ENCODE results near the gene DMPK.

Gene DMPK

DNA sequence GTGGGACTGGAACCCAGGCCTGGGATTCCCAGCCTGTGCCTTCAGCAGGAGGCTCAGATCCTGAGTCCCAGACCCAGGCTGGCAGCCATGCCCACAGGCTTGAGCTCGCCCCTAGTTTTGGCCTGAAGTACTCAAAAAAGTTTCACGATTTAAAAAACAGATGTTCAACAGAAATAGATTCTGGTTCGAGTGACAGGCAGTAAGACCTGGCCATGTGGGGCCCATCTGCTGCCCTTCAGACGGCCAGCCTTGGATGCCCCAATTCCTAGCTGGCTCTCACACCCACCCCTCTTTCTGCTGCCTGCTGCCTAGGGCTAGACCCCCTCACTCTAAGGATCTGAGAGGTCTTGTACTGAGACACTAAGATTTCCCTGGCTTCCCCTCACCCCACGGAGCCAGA, 2.8 kb upstream of the DMPK start:
- no peak for DNase-seq

DNA sequence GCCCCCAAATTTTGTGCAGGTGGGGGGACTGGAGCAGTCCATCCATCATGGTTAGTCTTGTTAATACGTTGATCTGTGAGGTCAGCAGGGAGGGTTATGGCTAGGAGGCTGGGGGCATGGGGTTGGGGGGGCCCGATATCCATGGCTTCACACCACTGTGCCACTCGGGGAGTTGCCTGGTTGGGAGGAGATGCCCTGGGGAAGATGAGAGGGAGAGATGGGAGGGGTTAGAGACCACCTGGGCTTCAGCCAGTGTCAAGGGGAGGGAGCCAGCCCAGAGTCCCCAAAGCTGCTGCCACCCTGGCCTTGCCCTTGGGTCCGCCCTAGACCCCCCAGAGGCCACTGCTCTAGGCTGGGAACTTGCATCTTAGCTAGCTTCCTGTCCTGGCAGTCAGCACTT, 1.8 kb upstream of the DMPK start:
- DNase-seq: no peak

DNA sequence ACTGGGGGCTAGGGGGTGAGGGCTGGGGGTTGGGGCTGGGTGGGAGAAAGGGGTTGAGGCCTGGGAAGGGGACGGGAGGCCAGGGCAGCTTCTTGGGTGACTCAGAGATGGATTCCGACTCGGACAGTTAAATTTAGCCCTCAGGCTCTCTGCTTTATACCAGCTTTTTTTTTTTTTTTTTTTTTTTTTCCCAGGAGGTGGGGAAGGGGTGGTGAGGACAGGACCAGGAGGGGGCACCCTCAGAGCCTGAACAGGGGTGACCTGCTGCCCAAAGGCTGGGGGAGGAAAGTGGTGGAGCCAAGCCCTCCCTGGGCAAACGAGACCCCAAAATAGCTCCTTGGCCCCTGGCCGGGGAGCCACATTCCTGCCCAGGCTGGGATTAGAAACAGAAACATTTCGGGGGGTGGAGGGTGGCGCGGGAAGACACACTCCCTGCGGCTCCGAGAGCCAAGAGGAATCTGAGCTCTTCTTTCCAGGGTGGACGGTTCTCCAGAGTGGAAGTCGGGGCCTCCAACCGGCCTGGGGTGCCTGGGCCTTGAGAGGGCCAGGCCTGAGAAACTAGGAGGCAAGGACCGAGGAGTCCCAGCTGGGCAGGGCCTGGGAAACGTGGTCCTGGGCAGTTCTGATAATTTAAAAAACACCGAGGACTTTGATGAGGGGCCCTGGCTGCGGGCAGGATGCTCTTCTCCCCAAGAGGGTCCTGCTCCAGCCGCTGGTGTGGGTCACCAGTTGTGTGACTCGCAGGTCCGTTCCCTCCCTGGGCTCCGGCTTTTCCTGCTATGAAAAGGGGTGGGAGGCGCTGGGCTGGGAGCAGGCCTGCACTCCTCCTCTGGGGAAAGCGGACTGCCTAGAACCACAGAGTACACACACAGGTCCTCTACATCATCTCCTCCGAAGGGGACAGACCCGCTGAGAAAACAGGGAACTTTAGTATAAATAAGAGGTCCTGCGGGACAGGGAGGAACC, 813 bp upstream of the DMPK start:
- DNase-seq: peak; percentile 82

DNA sequence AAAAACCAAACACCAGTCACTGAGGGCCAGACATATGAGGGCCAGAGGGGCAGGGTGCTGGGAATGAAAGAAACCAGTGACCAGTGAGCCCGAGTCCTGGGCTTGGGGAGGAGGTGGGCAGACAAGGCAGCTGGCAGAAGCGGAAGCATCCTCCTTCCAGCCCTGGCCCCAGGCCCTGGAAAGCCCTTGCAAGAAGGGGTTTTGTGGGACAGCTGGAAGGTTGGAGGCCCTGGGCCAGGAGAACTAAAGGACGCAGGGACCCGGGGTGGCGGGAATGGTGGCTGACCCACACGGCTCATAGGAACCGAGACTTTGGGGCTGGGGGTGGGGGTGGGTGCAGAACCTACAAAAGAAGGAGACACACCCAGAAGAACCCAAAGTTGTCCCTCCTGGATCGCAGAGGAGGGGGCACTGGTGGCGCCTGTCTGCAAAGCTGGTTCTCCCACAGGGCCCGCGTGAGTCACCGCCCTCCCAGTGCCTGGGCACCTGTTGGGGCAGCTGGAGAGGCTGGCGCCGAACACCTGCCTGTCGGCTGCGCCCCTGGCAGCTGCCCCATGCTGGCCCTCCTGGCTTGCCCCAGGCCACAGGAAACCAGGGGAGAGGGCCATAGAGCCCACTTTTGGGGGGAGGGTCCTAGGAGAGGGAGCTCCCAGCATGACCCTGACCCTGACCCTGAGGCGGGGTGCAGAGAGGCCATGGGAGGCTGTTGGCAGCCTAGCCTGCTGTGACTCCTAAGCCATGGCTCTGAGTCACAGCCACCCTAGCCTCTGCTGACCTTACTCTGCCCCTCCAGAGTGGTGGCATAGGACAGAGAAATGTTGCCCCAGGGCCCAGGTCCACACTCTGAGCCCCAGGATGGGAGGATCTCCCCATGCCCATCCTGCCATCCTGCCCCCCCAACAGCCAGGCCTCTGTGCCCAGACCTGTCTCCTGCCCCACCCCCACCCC, 802 bp downstream of the DMPK start:
- peak; percentile 15 for DNase-seq

DNA sequence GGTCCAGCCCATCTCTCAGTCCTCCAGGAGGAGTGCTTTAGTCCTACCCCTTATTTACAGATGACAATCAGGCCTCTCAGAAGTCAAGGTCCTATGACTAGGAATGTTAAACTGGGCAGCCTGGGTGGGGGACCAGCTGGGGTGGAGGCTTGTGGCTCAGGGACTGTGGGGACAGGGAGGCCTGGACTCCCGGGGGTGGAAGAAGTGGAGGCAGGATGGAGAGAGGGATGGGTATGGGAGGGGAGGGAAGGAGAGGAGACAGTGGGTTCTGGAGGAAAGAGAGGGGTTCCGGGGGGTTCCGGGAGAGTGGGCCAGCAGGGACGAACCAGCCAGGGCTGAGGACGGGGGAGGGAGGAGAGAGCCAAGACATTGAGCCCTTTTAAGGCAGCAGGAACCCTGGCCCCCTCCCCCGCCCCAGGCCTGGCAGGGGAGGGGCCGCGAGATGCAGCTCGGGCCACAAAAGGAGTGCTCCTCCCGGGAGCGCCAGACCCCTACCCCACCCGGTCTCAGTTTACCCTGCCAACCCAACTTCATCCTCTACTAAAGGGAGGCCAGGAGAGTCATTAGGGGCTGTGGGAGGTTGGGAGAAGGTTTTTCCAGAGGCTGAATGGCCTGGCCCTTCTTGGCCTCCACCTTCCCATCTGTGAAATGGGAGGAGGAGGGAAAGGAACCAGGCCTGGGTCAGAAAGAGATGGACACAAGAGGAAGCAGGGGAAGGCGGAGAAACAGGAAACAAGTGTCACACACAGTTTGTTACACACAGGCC, 1.7 kb downstream of the DMPK start:
- DNase-seq: no peak

DNA sequence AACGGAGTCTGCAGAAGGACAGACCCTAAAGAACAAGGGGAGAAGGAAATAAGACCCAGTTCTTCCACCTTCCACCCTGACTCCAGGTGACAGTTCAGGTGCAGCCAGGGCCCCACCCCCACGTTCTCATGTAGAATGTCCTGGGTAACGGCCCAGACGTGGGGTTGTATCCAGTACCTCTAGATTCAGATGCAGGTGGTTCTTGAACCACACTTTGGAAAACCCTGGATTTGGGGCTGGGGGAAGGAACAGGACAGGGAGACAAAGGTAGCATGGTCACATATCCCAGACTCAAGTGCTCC, 2.2 kb downstream of the DMPK start:
- no peak for DNase-seq

DNA sequence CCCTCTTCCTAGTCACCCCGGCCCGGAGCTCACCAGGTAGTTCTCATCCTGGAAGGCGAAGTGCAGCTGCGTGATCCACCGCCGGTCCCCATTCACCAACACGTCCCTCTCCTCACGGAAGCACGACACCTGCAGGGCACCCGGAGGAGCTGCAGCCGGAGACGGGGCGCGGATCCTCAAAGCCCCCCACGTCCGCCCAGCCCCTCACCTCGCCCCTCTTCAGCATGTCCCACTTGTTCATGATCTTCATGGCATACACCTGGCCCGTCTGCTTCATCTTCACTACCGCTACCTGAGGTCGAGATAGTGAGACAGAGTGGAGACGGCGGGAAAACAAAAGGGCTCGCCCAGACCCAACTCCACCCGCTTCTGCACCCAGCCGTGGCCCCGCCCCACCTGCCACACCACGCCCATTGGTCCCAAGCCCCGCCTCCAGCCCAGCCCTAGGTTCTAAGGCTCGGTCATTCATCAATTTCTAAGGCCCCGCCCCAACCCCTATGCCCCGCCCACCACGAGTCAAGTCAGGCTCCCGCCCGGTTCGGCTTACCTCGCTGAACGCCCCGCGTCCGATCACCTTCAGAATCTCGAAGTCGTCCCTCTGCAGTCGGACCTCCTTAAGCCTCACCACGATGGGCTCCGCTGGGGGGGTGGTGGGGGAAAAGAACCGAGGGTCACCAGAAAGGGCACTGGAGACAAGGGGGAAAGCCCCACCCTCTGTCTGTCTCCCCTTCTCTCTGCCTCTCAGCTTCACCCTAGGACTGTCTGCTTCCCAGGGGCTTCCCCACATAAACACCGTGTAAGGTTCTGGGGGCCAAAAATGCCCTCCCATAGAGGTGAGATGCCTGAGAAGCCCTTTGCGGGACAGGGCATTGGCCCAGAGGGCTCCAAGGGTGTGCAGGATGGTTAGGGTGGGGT, 2.8 kb downstream of the DMPK start:
- DNase-seq: peak; percentile 52

DNA sequence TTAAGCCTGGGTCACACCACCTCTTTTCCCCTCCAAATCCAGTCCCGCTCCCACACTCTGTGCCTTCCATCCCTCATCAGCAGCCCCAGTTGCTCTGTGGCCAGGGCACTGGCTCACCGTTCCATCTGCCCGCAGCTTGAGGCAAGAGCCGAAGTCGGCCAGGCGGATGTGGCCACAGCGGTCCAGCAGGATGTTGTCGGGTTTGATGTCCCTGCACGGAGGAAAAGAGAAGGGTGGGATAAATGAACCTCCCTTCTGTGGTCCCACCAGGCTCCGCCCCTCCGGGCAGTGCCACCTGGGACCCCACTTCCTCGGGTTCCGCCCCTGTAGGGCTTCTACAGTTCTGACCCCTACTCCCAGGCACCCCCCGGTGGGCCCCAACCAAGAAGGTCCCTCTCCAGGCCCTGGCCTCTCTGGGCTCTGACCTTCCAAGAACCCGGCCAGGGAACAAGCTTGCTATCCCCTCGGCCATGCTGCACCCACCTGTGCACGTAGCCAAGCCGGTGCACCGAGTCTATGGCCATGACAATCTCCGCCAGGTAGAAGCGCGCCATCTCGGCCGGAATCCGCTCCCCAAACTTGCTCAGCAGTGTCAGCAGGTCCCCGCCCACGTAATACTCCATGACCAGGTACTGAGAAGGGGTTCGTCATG, 4.2 kb downstream of the DMPK start:
- DNase-seq: no peak

DNA sequence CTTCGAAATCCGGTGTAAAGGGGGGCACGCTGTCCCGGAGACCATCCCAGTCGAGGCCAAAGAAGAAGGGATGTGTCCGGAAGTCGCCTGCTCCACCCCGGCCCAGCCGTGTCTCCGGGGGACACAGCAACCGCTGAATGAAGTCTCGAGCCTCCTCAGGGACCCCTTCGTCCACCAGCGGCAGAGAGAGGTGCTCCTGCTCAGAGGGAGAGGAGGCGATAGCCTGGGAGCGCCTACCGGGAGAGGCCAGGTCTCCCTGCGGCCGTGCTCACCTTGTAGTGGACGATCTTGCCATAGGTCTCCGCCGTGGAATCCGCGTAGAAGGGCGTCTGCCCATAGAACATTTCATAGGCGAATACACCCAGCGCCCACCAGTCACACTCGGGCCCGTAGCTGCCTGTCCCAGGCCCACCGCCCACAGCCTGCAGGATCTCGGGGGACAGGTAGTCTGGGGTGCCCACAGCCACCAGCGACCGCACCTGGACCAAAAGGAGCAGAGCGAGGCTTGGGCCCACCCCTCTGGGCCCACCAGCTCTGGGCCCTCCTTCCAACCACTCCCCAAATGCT, 4.8 kb downstream of the DMPK start:
- DNase-seq: no peak

DNA sequence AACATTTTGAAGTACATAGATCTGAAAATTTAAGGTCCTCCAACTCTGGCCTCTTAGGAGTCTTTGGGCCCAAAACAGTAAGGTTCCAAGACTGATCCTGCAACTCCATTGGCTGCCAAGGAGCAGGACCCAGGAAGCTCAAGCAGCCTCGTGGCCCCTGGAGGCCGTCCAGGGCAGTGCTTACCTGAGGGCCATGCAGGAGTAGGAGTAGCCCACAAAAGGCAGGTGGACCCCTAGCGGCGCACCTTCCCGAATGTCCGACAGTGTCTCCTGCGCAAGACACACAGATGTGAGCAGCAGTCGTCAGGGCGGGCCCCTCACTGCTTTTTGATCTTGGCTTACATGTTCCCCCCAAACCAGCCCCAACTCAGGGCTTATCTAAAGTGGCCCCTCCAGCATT, 7.5 kb downstream of the DMPK start:
- DNase-seq: no peak

DNA sequence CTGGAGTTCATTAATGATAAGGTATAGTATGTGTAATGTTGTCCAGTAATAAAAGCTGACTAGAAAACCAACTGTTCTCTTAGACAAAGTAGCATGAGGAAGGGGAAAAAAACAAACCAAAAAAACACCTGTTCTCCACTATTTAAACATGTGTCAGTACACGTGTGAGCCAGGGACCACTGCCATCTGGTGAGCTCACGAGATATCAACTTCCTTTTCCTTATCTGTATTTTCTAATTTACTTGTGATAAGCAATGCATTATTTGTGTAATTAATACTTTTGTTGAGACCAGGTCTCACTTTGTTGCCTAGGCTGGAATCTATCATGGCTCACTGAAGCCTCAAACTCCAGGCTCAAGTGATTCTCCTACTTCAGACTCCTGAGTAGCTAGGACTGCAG, 8.9 kb downstream of the DMPK start:
- no peak for DNase-seq

DNA sequence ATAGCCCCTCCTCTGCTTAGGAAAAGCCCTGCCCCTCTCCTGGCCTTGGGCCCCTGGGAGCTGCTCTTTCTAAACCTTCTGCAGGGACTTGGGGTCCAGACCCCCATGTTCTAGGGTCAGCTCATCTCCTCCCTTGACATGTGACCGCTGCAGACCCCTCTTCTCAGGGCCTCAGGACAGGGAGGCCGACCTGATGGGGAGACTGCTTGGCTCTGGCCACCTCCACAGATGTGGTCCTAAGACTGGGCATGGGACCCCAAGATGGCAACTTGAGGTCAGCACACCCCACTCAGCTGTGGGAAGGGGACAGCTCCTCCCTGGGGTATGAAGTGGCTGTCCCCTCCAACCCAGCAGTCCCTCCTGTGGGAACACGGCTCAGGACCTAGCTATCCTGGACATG, 9.4 kb downstream of the DMPK start:
- DNase-seq: no peak

DNA sequence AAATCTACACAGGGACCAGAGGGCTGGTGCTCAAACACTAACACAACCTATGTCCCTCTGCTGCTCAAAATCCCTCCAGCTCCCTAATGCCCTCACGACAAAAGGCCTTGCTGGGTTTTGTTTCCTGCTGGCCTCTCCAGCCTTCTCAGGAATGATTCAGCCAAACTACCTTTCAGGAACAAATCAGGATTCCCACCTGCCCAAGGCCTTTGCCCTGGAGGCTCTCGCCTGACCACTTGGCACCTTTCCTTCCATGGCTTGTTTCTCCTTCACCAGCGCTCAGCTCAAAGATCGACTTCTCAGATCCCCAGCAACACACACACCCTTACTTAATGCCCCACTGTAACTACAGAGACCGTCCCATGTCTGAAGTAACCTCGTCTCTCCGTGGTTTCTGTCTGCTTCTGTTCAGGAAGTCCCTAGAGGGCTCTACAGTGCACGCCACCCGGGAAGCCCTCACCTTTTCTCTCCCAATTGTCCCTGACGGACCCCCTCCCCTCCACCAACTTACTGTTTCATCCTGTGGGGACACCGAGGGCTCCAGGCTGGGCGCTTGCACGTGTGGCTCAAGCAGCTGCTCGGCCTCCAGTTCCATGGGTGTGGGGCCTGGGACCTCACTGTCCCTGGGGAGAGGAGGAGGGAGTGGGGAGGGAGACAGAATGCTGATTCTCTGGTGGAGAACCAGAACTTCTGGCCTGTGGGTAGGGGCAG, 10.0 kb downstream of the DMPK start:
- DNase-seq: no peak

DNA sequence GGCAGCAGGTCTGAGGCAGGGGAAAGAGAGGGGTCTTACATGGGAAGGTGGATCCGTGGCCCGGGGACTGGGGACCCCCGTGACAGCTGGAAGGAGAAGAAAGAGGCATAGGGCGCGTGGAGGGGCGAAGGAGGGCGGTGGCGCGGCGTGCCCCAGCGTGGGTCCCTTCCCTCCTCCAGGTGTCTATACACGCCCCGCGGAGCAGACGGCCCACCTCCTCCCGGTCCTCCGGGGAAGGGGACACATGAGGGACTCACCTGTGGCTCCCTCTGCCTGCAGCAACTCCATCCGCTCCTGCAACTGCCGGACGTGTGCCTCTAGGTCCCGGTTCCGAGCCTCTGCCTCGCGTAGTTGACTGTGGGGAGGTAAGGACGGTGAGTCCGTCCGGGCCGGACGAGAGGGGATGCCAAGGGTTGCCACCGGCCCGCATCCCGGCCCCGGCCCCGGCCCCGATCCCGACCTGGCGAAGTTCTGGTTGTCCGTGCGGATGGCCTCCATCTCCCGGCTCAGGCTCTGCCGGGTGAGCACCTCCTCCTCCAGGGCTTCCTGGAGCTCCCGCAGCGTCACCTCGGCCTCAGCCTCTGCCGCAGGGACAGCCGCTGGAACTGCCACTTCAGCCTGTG, 10.9 kb downstream of the DMPK start:
- no peak for DNase-seq

DNA sequence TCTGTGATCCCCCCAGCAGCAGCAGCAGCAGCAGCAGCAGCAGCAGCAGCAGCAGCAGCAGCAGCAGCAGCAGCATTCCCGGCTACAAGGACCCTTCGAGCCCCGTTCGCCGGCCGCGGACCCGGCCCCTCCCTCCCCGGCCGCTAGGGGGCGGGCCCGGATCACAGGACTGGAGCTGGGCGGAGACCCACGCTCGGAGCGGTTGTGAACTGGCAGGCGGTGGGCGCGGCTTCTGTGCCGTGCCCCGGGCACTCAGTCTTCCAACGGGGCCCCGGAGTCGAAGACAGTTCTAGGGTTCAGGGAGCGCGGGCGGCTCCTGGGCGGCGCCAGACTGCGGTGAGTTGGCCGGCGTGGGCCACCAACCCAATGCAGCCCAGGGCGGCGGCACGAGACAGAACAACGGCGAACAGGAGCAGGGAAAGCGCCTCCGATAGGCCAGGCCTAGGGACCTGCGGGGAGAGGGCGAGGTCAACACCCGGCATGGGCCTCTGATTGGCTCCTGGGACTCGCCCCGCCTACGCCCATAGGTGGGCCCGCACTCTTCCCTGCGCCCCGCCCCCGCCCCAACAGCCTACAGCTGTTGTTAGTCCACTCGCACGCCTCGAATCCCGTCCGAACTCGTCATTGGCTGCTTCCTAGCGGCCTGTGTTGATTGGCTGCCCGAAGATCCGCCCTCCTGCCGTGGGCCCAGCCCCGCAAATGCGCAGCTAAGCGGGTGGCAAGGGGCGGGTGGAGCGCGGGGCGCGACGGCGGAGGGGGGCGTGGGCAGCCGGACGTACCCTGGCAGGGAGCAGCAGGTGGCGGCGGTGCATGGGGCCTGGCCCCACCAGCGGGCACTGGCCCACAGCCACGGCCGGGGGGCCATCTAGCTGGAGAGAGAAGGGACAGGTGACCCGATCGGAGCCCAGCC, 11.8 kb downstream of the DMPK start:
- DNase-seq: peak; percentile 89

DNA sequence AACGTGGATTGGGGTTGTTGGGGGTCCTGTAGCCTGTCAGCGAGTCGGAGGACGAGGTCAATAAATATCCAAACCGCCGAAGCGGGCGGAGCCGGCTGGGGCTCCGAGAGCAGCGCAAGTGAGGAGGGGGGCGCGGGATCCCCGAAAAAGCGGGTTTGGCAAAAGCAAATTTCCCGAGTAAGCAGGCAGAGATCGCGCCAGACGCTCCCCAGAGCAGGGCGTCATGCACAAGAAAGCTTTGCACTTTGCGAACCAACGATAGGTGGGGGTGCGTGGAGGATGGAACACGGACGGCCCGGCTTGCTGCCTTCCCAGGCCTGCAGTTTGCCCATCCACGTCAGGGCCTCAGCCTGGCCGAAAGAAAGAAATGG, 12.5 kb downstream of the DMPK start:
- DNase-seq: peak; percentile 31

DNA sequence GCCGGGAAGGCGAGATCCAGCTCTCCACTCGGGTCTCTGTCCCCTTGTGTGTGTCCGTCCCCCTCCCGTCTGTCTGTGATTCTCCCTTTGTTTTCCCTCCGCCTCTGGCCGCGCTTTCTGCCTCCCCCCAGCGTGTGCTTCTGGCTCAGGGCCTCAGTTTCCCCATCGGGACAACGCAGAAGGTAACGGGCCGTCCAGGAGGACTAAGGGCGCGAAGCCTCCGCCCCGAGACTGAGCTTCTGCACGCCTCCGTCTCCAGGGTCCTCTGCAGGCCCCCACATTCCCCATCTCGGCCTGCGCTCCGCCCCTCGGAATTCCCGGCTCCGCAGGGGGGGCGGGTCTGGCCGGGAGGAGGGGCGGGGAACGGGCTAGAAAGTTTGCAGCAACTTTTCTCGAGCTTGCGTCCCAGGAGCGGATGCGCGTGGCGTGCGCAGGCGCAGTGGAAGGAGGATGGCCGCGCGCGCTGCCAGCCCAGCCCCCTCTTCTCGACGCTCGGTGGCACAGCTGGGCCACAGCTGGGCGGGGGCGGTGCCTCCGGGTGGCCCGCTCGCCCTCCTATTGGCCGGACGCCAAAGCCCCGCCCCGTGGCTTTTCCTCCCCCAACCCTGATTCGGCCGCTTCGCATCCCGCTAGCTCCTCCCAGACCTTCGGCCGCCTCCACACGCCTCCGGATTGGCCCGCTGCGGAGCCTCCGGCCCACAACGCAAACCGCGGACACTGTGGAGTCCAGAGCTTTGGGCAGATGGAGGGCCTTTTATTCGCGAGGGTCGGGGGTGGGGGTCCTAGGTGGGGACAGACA, 13.1 kb downstream of the DMPK start, which contains the start of gene SIX5:
Gene SIX5, minus strand, starts transcription at position 269 of the 799 bp plus-strand sequence. CDS start 408 bp downstream, outside the sequence.
- DNase-seq: peak; percentile 96

DNA sequence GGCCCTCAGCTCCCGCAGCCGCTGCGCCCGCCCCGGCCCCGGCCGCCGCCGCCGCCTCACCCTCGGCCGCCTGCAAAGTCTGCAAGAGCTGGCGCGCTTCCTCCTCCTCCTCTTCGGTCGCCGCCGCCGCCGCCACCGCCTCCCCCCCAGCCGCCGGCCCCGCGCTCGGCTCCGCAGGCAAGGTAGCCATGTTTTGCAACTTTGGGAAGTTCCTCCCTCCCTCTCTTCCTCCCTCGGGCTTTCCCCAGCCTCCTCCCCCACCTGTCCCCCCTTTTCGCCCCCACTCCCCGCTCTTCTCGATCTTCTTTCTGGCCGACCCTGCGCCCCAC, 13.7 kb downstream of the DMPK start:
- peak; percentile 55 for DNase-seq
